Mammary epithelial cell (primary cell): Measurements from ENCODE around the gene ALDH2.
"Not testable (repeated sequence)": the region's sequence is repeated elsewhere in the genome, so short reads cannot be mapped to it uniquely, and the experiment has no call there.

Experiments
- EZH2 ChIP-seq: IDR thresholded peaks from 2 replicates; pipeline ENCODE4 v1.6.1; 2012; ENCODE audit warnings: low read length, inconsistent platforms, borderline replicate concordance
- TF ChIP-seq, protein P1 (sequence below), 2 donors: IDR thresholded peaks in 1 of 2; conservative IDR thresholded peaks in 1 of 2; 2 replicates each; pipeline ENCODE4 v1.5.1; 2011 to 2012; ENCODE audit warnings: inconsistent platforms in 2 of 2, low read length in 2 of 2, mild to moderate bottlenecking in 2 of 2, control low read depth in 1 of 2, low read depth in 1 of 2; ENCODE audit not compliant: insufficient read depth in 1 of 2; ENCODE audit errors: extremely low read depth in 1 of 2

DNA sequence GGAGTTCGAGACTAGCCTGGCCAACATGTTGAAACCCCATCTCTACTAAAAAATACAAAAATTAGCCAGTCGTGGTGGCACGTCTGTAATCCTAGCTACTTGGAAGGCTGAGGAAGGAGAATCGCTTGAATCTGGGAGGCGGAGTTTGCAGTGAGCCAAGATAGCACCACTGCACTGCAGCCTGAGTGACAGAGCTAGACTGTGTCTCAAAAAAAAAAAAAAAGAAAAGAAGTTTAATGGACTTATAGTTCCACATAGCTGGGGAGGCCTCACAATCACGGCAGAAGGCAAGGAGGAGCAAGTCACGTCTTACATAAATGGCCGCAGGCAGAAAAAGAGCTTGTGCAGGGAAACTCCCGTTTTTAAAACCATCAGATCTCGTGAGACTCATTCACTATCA is 3.2 kb upstream of the ALDH2 start:
- TF ChIP-seq, protein P1, sequence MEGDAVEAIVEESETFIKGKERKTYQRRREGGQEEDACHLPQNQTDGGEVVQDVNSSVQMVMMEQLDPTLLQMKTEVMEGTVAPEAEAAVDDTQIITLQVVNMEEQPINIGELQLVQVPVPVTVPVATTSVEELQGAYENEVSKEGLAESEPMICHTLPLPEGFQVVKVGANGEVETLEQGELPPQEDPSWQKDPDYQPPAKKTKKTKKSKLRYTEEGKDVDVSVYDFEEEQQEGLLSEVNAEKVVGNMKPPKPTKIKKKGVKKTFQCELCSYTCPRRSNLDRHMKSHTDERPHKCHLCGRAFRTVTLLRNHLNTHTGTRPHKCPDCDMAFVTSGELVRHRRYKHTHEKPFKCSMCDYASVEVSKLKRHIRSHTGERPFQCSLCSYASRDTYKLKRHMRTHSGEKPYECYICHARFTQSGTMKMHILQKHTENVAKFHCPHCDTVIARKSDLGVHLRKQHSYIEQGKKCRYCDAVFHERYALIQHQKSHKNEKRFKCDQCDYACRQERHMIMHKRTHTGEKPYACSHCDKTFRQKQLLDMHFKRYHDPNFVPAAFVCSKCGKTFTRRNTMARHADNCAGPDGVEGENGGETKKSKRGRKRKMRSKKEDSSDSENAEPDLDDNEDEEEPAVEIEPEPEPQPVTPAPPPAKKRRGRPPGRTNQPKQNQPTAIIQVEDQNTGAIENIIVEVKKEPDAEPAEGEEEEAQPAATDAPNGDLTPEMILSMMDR (conservative IDR thresholded peaks at IDR 0.05 in 1 of 2, IDR thresholded peaks at IDR 0.05 in 1 of 2; ENCODE audit: extremely low read depth in 1 of 2, insufficient read depth in 1 of 2, low read depth in 1 of 2, low read length in 2 of 2) = not testable (repeated sequence)
- TF ChIP-seq EZH2 = not testable (repeated sequence)
